Right cardiac atrium (tissue), 5 donors: ENCODE data around the gene TLX2. TPM values are rescaled to one million over a fixed set of nuclear protein-coding genes. Genes with fewer than 3 reads are reported as not detected.
A peak's percentile ranks its signal among the peaks of the same experiment; 100 is the strongest.

Experiments used
- ATAC-seq, 2 donors: fragments of 200-7000 bp; cut with Tn5 transposase; one replicate each; pipeline versions ENCODE4 v1.8.0 to v1.9.1; 2020; ENCODE audit warnings: moderate library complexity in 2 of 2, mild to moderate bottlenecking in 1 of 2
- DNase-seq, 3 donors: peaks; one replicate each; pipeline ENCODE4 v3.0.0-alpha.2; 2020
- H3K27ac ChIP-seq: one replicate; pipeline ENCODE4 v1.5.1; 2013; ENCODE audit warnings: mild to moderate bottlenecking, low read length, control low read depth, moderate library complexity
- H3K27me3 ChIP-seq: one replicate; pipeline ENCODE4 v1.6.1; 2013; ENCODE audit not compliant: control insufficient read depth, insufficient read depth
- H3K4me1 ChIP-seq: one replicate; pipeline ENCODE4 v1.6.1; 2013; ENCODE audit warnings: low read length; ENCODE audit not compliant: control insufficient read depth, insufficient read depth
- H3K4me3 ChIP-seq: one replicate; pipeline ENCODE4 v1.5.1; 2013; ENCODE audit warnings: low read length, control low read depth
- H3K9me3 ChIP-seq: one replicate; pipeline ENCODE4 v1.6.1; 2013; ENCODE audit warnings: low read length; ENCODE audit not compliant: control insufficient read depth
- WGBS: extraction: QIAGEN DNeasy Blood & Tissue Kit; methylation state at CpG from one replicate; pipeline ENCODE4 v1.1.7; 2013; 5-methylcytosine and 5-hydroxymethylcytosine counted together
- intact Hi-C, 4 donors: fragments of 100-400 bp; cut with DNase I; formaldehyde crosslinking; loops; one replicate each; pipeline versions ENCODE4 v1.11.0 to v1.14.0; 2022 to 2023
- polyA plus RNA-seq: library from polyadenylated mRNA; stranded (reverse); fragments of 200-250 nt; gene quantifications from one replicate; pipeline ENCODE4 v1.2.3, GENCODE V29; 2013
- total RNA-seq, 4 donors: library from RNA; stranded (reverse); fragmentation: NEBNext Ultra II Directional; extraction: Animal tissue kit (Norgen Biotek cat#: 25700); gene quantifications; one replicate each; pipeline ENCODE4 v1.2.1, GENCODE V29; 2021
- donor health status: healthy with polysubstance abuse.
- donor health status: DM: no; HTN: yes; CAD: no.
- donor health status: DM: no; HTN: no; CAD: no.
- donor health status: DM: no; HTN: yes; CAD: no; lungs with severe emphysema.
- donor health status: DM: yes; HTN: yes; CAD: no.

Gene TLX2
- total and polyA plus RNA-seq, 5 donors, result 0.05 TPM; not detected in 4

- peak overlapping the region; percentile 74 for H3K4me3 ChIP-seq
- no peak for ATAC-seq
- peak overlapping the region; percentile 14 for H3K27ac ChIP-seq
- peak; percentile 47 to 76 (median 72) for DNase-seq
- no peaks in the 10 kb centered on the region for H3K9me3 ChIP-seq
- no peaks in the 10 kb centered on the region for H3K4me1 ChIP-seq
- intact Hi-C loops, result no loop called here
- WGBS, result 45% methylated on average over 27 of the region's 27 CpGs
- no peaks in the 10 kb centered on the region for H3K27me3 ChIP-seq
Measured at GRCh38 chr2:74552914-74553811, 38.9 kb downstream of the TLX2 start.

GRCh38 chr2:74553892-74554819, 39.9 kb downstream of the TLX2 start, which contains the start of the genes DOK1 and LOXL3:
Gene DOK1, plus strand, starts transcription at chr2:74554720. Its CDS starts 35 bp downstream, at chr2:74554755.
Gene LOXL3, minus strand, starts transcription at chr2:74553942. Its CDS starts 1,308 bp downstream, at chr2:74552634.
- no peaks in the 10 kb centered on the region for H3K9me3 ChIP-seq
- no peaks in the 10 kb centered on the region for H3K27me3 ChIP-seq
- WGBS, result under 1% methylated on average over 73 of the region's 73 CpGs

GRCh38 chr2:74554820-74555531, 40.7 kb downstream of the TLX2 start:
- Histone ChIP-seq H3K4me1 (no peaks in the 10 kb centered on the region), H3K27ac (peak overlapping the region; percentile 48), H3K27me3 (no peaks in the 10 kb centered on the region), H3K4me3 (peak overlapping the region; percentile 74), H3K9me3 (no peaks in the 10 kb centered on the region)
- peak; percentile 61 to 81 (median 78) for DNase-seq
- intact Hi-C loops, result no loop called here
- WGBS, result 4% methylated on average over 58 of the region's 58 CpGs
- peak; percentile 39 to 66 for ATAC-seq

More at GRCh38 chr2:74553892-74554819, 39.9 kb downstream of the TLX2 start, which contains the start of the genes DOK1 and LOXL3:
- H3K27ac ChIP-seq, result peak within 1 kb of the TSS; percentile 78
- intact Hi-C loops, result no loop called here
- DNase-seq (peak; percentile 91 to 96 (median 96)), ATAC-seq (peak; percentile 90 to 91)
- no peaks in the 10 kb centered on the region for H3K4me1 ChIP-seq
- peak within 1 kb of the TSS; percentile 74 for H3K4me3 ChIP-seq

GRCh38 chr2:74555610-74556103, 41.4 kb downstream of the TLX2 start:
- intact Hi-C loops, result no loop called here
- H3K27me3 ChIP-seq, result no peaks in the 10 kb centered on the region
- ATAC-seq, result no peak
- H3K4me1 ChIP-seq, result no peaks in the 10 kb centered on the region
- H3K27ac ChIP-seq, result no peak overlapping the region
- WGBS, result 65% methylated on average over 17 of the region's 17 CpGs
- H3K4me3 ChIP-seq, result peak overlapping the region; percentile 74
- no peaks in the 10 kb centered on the region for H3K9me3 ChIP-seq
- peak; percentile 34 to 72 (median 71) for DNase-seq

GRCh38 chr2:74556159-74556558, 41.9 kb downstream of the TLX2 start:
- H3K4me1 ChIP-seq, result no peaks in the 10 kb centered on the region
- WGBS, result 84% methylated on average over 14 of the region's 14 CpGs
- no peak for ATAC-seq
- no peak overlapping the region for H3K4me3 ChIP-seq
- H3K9me3 ChIP-seq, result no peaks in the 10 kb centered on the region
- H3K27ac ChIP-seq, result no peak overlapping the region
- no peaks in the 10 kb centered on the region for H3K27me3 ChIP-seq
- intact Hi-C loops, result no loop called here
- no peak for DNase-seq

- Histone ChIP-seq H3K9me3 (no peaks in the 10 kb centered on the region), H3K27me3 (no peaks in the 10 kb centered on the region), H3K4me3 (no peak overlapping the region), H3K4me1 (no peaks in the 10 kb centered on the region), H3K27ac (no peak overlapping the region)
- intact Hi-C loops, result no loop called here
- ATAC-seq, result no peak
- DNase-seq, result peak in 1 of 3 donors; percentile 40
- 90% methylated on average over 6 of the region's 6 CpGs for WGBS
Measured at GRCh38 chr2:74556831-74557370, 42.7 kb downstream of the TLX2 start.

GRCh38 chr2:74558284-74559230, 44.3 kb downstream of the TLX2 start:
- no peak overlapping the region for H3K27ac ChIP-seq
- no peaks in the 10 kb centered on the region for H3K9me3 ChIP-seq
- H3K4me3 ChIP-seq, result no peak overlapping the region
- no peaks in the 10 kb centered on the region for H3K4me1 ChIP-seq
- WGBS, result 62% methylated on average over 7 of the region's 7 CpGs
- intact Hi-C loops, result no loop called here
- ATAC-seq (no peak), DNase-seq (no peak)
- H3K27me3 ChIP-seq, result no peaks in the 10 kb centered on the region

GRCh38 chr2:74559912-74560311, 45.7 kb downstream of the TLX2 start:
- Histone ChIP-seq H3K4me3 (no peak overlapping the region), H3K9me3 (no peaks in the 10 kb centered on the region), H3K27ac (no peak overlapping the region), H3K4me1 (no peaks in the 10 kb centered on the region), H3K27me3 (no peaks in the 10 kb centered on the region)
- intact Hi-C loops, result no loop called here
- 28% methylated on average over 5 of the region's 5 CpGs for WGBS
- ATAC-seq, result no peak
- DNase-seq, result peak in 1 of 3 donors; percentile 41

- ATAC-seq, result no peak
- intact Hi-C loops, result no loop called here
- no peaks in the 10 kb centered on the region for H3K27me3 ChIP-seq
- no peak overlapping the region for H3K4me3 ChIP-seq
- no peaks in the 10 kb centered on the region for H3K9me3 ChIP-seq
- H3K4me1 ChIP-seq, result no peaks in the 10 kb centered on the region
- no peak overlapping the region for H3K27ac ChIP-seq
- 58% methylated on average over 6 of the region's 6 CpGs for WGBS
- no peak for DNase-seq
Measured at GRCh38 chr2:74560591-74560990, 46.3 kb downstream of the TLX2 start.
